Measurements from ENCODE around the gene MYO1D. TPM values are rescaled to one million over a fixed set of nuclear protein-coding genes. Genes with fewer than 3 reads are reported as not detected.

Gene MYO1D
- total RNA-seq, 1 experiment from 2014 or later: 1.3 TPM

- TF ChIP-seq REST (IDR thresholded peaks at IDR 0.05; ENCODE audit: insufficient read depth in 1 of 2, low read depth in 2 of 2, low read length in 1 of 2) (no peak), CTCF (IDR thresholded peaks at IDR 0.05) (no peak), SIN3A (IDR thresholded peaks at IDR 0.05; ENCODE audit: borderline replicate concordance, insufficient read depth, low read depth, low read length) (no peak), TCF7L2 (IDR thresholded peaks at IDR 0.05; ENCODE audit: low read depth, low read length) (no peak), POLR2AphosphoS5 (IDR thresholded peaks at IDR 0.05; ENCODE audit: low read depth, low read length) (no peak)
- Histone ChIP-seq H3K36me3 (ENCODE audit: control insufficient read depth, insufficient read depth, low read length) (no peaks in the 10 kb centered on the region), H3K9me3 (ENCODE audit: control insufficient read depth, insufficient read depth, low read depth, low read length) (no peaks in the 10 kb centered on the region), H3K4me1 (ENCODE audit: control insufficient read depth, insufficient read depth, low read length) (no peaks in the 10 kb centered on the region), H3K27me3 (ENCODE audit: control insufficient read depth, insufficient read depth, low read length) (peaks cover 23% of the 10 kb centered on the region), H3K4me3 (ENCODE audit: low read depth in 2 of 2, low read length in 2 of 2) (no peak overlapping the region), H3K27ac (ENCODE audit: low read length) (no peak overlapping the region)
- POLR2A ChIA-PET: no interaction called here
- CTCF ChIA-PET: no interaction called here
- ATAC-seq: no peak
- in situ Hi-C loops (cut with HindIII; ENCODE audit: low pct_unique_long_range_greater_than_20kb, low sequenced_read_pairs): no loop called here
- no TSS peak for BruUV-seq (replicated peaks)
- no peak for DNase-seq (ENCODE audit: low read depth, low spot score)
- intact Hi-C loops (cut with micrococcal nuclease; ENCODE audit: unreplicated experiment): no loop called here
These were observed 49.7 kb downstream of the MYO1D start for GRCh38 chr17:32827227-32827626.

GRCh38 chr17:32826076-32826475 is 50.8 kb downstream of the MYO1D start:
- DNase-seq (ENCODE audit: low read depth, low spot score) (no peak), ATAC-seq (no peak)
- Histone ChIP-seq H3K36me3 (ENCODE audit: control insufficient read depth, insufficient read depth, low read length) (no peaks in the 10 kb centered on the region), H3K4me3 (ENCODE audit: low read depth in 2 of 2, low read length in 2 of 2) (no peak overlapping the region), H3K27ac (ENCODE audit: low read length) (no peak overlapping the region), H3K9me3 (ENCODE audit: control insufficient read depth, insufficient read depth, low read depth, low read length) (no peaks in the 10 kb centered on the region), H3K4me1 (ENCODE audit: control insufficient read depth, insufficient read depth, low read length) (no peaks in the 10 kb centered on the region), H3K27me3 (ENCODE audit: control insufficient read depth, insufficient read depth, low read length) (peaks cover 23% of the 10 kb centered on the region)
- no TSS peak for BruUV-seq (replicated peaks)
- intact Hi-C loops (cut with micrococcal nuclease; ENCODE audit: unreplicated experiment) (no loop called here), in situ Hi-C loops (cut with HindIII; ENCODE audit: low pct_unique_long_range_greater_than_20kb, low sequenced_read_pairs) (no loop called here)
- no peak for TF ChIP-seq CTCF (IDR thresholded peaks at IDR 0.05)
- TF ChIP-seq SIN3A (IDR thresholded peaks at IDR 0.05; ENCODE audit: borderline replicate concordance, insufficient read depth, low read depth, low read length): no peak
- no peak for TF ChIP-seq REST (IDR thresholded peaks at IDR 0.05; ENCODE audit: insufficient read depth in 1 of 2, low read depth in 2 of 2, low read length in 1 of 2)
- no peak for TF ChIP-seq POLR2AphosphoS5 (IDR thresholded peaks at IDR 0.05; ENCODE audit: low read depth, low read length)
- no peak for TF ChIP-seq TCF7L2 (IDR thresholded peaks at IDR 0.05; ENCODE audit: low read depth, low read length)
- ChIA-PET CTCF (interaction anchor here (0.6 to 0.7 kb wide), 2 partner anchors 173 to 275 kb away, joined by 6 to 8 read pairs; no protein-coding TSS in a partner anchor), POLR2A (no interaction called here)

All from Panc1 (cell line).